Measurements from ENCODE around the gene CLIC6.

DNA sequence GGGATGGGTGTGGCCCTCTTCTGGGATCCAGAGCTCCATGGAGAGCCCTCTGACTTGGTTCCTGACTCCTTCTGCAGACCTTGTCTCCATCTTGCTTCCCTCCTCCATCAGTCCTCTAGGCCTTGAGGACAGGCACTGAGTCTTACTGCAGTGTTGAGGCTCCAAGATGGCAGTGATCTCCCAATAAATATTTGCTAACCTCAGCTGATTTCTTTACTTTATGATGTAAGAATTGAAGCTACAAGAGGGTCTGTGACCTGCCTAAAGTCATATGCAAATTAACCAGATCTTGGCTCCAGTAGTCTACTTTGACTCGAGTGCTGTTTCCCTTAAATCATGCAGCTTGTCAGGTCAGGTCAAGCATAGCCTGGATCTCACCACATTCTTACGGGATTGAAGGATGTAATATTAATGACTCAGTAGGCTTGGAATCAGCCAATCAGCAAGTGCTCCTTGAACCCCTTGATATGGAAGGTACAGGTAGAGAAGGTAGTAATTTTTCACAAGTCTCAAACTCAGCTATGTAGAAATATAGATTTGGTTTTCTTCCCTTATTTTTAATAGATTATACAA lies 93.0 kb downstream of the CLIC6 start:
- no peak for TF ChIP-seq POLR2A (IDR thresholded peaks at IDR 0.05)
- TF ChIP-seq CTCF (IDR thresholded peaks at IDR 0.05 in 4 of 5, conservative IDR thresholded peaks at IDR 0.05 in 1 of 5) = no peak

All from gastrocnemius medialis (tissue), 4 donors.